Measurements from ENCODE around the gene HLA-DMA. TPM values are rescaled to one million over a fixed set of nuclear protein-coding genes. Genes with fewer than 3 reads are reported as not detected.

Gene HLA-DMA
- total and polyA plus RNA-seq, 9 of the 15 experiments (the other 6 are each of a cell fraction or from before 2014, with no cell fraction given) = 0.13 to 0.83 (median 0.51) TPM

DNA sequence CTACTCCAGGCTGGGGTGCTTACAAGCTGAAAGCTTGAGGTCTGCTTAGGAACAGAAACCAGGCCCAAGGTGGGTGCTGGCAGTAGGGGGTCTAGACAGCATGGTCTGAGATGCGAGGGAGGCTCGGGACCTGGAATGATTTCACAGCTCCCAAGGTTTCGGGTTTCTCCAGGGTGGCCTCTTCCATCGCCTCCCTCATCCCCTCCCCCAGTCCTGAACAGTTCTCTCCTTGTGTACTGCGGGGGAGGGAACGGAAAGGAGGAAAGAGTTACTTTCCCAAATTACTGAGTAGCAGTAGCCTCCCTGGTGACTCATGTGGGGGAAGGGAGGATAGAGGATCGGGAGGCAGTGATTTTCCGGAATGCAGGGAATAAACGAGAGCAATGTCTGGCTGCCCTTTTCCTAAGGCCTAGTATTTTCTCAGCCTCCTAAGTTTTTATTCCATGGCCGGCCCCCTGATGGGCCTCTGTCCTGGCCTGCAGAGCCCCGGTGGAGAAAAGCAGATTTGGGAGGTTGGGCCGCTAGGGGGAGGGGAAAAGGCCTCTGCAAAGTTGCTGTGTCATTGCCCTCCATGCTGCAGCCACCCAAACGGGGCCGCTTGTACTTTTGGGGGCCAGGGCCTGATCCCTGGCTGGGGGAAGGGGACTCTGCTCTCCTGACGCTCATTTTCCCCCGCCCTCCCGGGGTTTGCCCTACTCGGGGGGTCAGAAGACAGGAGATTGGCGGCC lies 17.0 kb upstream of the HLA-DMA start (continued):
- TF ChIP-seq THRB (CRISPR knock-in tag; conservative IDR thresholded peaks at IDR 0.05) (no peak; the same call in 1 of the 2 replicates), ZNF507 (tag; conservative IDR thresholded peaks at IDR 0.05) (no peak), FOXJ3 (CRISPR knock-in tag; IDR thresholded peaks at IDR 0.05) (no peak), SIN3B (IDR thresholded peaks at IDR 0.05; ENCODE audit: low read depth) (no peak), ZNF75A (CRISPR knock-in tag; IDR thresholded peaks at IDR 0.05) (no peak), NR1H2 (CRISPR knock-in tag; IDR thresholded peaks at IDR 0.05) (no peak), TCF15 (CRISPR knock-in tag; IDR thresholded peaks at IDR 0.05) (no peak), ZKSCAN1 (IDR thresholded peaks at IDR 0.05; ENCODE audit: low read depth, low read length) (no peak; the same call in 1 of the 2 replicates), CEBPG (CRISPR knock-in tag; IDR thresholded peaks at IDR 0.05) (no peak), CEBPG (tag; conservative IDR thresholded peaks at IDR 0.05 in 1 of 2, IDR thresholded peaks at IDR 0.05 in 1 of 2) (no peak), ZNF175 (CRISPR knock-in tag; IDR thresholded peaks at IDR 0.05; ENCODE audit: low read depth) (peak; percentile 74; the same call in 1 of the 2 replicates), ZNF785 (CRISPR knock-in tag; IDR thresholded peaks at IDR 0.05) (no peak), ZMIZ1 (IDR thresholded peaks at IDR 0.05; ENCODE audit: low read depth in 2 of 2, low read length in 2 of 2) (no peak; a peak in 1 of 4 replicates), XRCC5 (IDR thresholded peaks at IDR 0.05; ENCODE audit: low read depth, low read length) (0 out of 2 replicates have a peak, but pooled peaks have one; percentile 11), ZNF140 (CRISPR knock-in tag; IDR thresholded peaks at IDR 0.05) (no peak), HDAC2 (IDR thresholded peaks at IDR 0.05) (peak; percentile 98), ZBTB17 (CRISPR knock-in tag; IDR thresholded peaks at IDR 0.05) (peak; percentile 83; the same call in 1 of the 2 replicates), FUS (optimal IDR thresholded peaks at IDR 0.05; ENCODE audit: low read depth, low read length) (no peak), ZNF311 (CRISPR knock-in tag; IDR thresholded peaks at IDR 0.05) (no peak), HIVEP1 (CRISPR knock-in tag; IDR thresholded peaks at IDR 0.05) (peak; percentile 4; the same call in 1 of the 2 replicates), NFYB (IDR thresholded peaks at IDR 0.05; ENCODE audit: extremely low read depth, insufficient read length) (no peak), CBX1 (IDR thresholded peaks at IDR 0.05; ENCODE audit: low read depth) (0 out of 2 replicates have a peak, but pooled peaks have one; percentile 2)

Data from K562 (cell line).